Pons (tissue), 1 donor: ENCODE results near the gene SLCO2B1.

Experiments
- DNase-seq: peaks from one replicate; pipeline ENCODE4 v3.0.0-alpha.2; 2016; ENCODE audit warnings: low spot score

SLCO2B1 gene

DNA sequence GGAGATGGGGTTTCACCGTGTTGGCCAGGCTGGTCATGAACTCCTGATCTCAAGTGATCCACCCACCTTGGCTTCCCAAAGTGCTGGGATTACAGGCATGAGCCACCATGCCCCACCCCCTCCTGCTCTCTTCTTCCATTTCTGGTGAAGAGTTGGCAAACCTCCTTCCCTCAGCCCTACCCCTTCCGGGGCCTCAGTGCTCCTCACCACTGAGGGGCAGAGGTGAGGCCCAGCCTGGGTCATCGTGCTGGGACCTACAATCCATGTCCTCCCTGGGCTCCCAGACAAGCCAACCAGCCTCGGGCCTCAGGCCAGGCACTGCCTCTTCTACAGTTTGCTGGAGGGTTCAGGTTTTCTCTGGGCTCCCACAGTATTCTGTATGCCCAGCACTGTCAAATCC is 74.9 kb downstream of the SLCO2B1 start:
- no peak for DNase-seq

DNA sequence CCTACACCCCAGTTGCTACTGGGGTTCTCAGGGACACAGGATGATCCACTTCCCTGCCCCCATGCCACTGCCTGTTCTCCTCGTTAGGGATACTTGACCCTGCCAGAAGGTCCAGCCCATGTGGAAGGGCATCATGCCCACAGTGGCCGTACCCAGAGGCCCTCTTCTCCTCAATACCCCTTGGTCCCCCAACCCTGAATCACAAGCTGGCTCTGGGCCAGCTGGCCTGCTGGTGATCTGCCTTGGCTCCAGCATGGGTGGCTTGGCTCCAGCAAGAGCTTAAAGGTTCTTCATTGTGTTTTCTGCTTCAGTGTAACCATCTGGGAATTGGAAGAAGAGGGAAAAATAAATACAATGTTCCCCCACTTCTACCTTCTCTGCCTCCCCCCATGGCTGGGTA is 78.6 kb downstream of the SLCO2B1 start:
- no peak for DNase-seq

DNA sequence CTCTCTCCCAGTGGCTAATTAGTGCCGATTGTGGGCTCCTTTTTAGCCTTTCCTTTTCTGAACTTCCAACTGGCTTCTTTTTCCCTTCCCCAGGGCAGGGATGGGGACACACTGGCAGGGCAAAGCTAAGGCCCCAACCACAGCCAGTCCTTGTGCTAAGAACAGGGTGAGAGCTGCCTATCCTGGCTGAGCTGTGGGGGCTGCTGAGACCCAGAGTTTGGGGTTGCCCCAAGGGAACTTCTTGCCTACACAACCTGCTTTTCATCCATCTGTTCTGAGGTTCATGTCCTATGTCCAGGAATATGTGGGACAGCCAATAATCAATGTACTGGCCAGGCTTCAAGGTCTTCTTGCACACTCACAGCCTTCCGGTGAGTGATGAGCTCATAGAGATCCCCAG is 79.7 kb downstream of the SLCO2B1 start:
- DNase-seq = no peak

DNA sequence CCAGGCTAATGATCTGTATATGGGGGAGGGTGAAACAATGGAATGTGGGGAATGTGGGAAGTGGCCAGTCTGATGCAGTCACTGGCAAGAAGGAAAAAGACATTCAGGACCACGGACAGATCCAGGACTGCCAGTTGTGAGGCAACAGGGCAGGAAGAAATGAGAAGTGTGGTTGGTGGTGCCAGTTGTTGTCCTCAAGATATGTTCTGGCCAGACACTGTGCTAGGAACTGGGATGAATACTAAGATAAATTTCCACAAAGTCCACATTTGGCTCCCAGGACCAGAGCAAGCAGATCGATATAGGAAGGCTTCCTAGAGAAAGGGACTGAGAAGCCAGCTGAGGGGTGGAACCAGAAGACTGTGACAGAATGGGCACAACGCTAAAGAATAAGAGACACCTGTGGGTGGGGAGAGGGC is 82.9 kb downstream of the SLCO2B1 start:
- DNase-seq = peak; percentile 12

DNA sequence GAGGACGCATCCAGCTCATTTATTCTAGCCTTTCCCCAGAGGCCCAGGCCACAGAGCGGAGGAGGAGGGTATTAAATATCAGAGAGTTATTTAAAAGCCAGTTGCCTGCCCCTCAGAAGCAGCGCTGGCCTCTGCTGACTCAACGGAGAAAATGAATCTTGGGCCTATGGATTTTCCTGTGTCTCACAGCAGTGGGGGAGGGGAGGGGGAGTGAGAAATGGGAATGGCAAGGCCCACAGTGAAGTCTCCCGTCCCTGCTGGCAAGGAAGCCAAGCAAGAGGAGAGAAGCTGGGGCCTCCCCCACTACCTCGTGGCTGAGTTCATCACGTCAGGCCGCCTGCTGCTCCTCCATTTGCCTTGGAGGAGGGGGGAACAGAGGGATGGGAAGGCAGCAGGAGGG is 85.2 kb downstream of the SLCO2B1 start:
- no peak for DNase-seq

DNA sequence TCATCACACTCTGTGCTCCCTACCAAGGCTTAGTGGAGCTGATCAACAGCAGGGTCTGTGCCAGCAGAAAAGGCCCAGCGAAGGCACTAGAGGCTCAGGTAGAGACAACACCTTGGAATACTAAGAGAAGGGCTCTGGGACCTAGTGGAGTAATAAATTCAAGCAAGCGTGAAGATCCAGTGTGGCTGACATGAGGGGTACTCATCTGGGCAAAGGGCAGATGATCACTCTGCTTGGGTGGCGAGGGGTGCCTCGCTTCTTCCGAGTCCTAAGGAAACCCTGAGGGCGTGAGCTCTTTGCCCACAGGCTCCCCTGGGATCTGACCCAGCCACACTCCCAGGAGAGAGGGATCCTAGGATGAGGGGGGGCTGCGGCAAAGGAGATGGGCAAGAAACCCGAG is 86.1 kb downstream of the SLCO2B1 start:
- DNase-seq = no peak

DNA sequence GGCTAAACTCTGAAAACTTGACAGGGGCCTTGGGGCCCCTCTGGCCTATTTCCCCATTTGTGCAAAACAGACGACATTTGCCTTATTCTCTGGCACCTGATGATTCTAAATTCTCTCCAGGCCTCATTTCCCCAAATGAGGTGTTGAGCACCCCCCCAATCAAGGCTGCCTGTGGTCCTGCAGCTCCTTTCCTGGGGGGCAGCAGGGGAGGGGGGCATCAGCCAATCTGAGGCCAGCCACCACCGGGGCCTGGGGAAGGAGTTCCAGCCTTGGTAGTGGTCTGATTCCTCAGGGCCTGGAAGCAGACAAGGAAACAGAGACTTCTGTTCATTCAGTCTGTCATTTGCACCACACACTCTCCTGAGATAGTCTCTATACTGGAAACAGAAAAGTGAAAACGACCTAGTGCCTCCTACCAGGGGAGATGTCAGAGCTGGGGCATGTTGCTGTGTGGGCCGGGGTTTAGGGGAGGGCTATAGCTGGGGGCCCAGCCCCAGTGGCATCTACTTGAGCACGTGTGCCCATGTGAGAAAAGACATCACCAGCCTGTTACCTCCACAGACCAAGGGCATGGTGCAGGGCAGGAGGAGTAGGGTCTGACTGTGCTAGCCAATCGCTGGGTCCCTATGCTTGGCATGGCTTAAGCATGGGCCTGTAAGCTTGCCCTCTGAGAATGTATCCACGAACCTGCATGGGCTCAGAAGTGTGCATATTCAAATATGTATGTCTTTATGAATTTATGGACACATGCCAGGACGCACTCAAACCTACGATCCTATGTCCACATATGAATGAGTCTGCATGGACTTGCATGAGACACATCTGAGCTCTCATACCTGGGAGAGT is 87.9 kb downstream of the SLCO2B1 start:
- DNase-seq = no peak

DNA sequence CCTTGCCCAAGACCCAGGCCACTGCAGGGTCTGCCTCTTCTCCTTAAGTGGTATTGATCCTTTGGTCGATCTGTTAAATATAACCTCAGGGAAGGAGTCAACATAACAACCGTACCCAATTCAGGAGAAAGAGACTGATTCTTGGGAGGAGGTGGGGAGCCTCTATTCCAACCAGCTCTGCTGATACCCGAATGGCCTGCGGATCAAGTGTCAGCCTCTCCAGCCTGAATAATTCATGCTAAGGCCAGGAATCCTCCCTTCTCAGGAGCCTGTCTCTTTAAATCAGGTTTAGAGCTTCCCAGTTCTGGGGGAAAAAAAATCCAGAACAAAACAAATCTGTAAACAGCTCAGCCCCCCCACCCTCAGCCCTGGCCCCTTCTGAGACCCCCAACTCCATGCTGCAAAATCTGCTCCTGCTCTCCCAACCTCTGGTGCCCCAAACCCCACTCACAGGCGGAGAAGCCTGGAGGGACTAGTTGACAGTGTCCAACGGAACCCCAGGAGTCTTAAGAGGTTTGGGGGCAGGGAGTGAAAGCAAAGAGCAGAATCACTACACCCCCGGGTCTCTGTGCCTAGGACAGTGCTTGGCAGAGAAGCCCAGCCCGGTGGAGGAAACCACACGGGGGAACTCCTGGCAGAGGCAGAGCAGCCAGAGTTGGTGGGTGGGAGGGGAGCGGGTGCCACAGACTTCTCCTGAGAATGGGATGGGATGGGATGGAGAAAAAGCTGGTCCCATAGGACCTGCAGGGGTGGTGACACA is 88.8 kb downstream of the SLCO2B1 start:
- DNase-seq = no peak

DNA sequence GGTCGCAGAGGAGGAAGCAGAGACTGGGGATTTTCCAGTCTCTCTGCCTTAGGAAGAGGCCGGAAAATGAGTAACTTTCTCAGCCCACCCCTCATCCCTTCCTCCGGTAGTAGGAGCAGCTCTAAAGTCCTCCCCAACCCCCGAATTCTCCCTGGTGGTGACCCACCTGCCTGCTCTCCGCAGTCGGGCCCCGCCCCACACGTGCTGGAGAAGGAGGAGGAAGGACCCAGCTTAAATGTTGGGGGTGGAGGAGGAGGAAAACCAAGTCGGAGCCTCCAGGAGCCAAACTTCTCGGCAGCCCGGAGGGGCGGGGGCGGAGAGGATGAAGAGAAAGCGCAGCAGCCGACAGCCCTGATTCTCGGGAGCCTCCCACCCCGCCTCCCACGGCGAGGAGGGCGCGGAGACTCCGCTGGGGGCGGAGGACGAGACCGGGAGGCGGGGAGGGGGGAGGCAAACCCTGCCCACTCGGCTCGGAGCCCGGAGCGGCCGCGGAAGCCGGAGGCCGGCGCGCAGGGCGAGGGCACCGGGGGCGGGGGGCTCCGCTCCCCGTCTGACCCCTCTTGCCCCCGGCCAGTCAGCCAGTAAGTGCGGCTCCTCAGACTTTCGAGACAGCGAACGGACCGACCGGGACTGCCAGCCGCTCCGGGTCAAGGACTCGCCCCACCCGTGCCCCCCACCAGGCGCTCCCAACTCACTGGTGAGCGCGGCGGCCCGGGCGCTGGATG is 89.6 kb downstream of the SLCO2B1 start, which contains the start of gene TPBGL:
Gene TPBGL, plus strand, starts transcription at position 464 of the 725 bp plus-strand sequence. CDS start 276 bp downstream, outside the sequence.
- DNase-seq = no peak

DNA sequence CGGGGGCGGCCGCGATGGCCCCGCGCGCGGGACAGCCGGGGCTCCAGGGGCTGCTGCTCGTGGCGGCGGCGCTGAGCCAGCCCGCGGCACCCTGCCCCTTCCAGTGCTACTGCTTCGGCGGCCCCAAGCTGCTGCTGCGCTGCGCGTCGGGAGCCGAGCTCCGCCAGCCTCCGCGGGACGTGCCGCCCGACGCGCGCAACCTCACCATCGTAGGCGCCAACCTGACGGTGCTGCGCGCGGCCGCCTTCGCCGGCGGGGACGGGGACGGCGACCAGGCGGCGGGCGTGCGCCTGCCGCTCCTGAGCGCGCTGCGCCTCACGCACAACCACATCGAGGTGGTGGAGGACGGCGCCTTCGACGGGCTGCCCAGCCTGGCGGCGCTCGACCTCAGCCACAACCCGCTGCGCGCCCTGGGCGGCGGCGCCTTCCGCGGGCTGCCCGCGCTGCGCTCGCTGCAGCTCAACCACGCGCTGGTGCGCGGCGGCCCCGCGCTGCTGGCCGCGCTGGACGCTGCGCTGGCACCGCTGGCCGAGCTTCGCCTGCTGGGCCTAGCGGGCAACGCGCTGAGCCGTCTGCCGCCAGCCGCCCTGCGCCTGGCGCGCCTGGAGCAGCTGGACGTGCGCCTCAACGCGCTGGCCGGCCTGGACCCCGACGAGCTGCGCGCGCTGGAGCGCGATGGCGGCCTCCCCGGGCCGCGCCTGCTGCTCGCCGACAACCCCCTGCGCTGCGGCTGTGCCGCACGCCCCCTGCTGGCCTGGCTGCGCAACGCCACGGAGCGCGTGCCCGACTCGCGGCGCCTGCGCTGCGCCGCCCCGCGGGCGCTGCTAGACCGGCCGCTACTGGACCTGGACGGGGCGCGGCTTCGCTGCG is 90.4 kb downstream of the SLCO2B1 start:
- DNase-seq = peak; percentile 49

DNA sequence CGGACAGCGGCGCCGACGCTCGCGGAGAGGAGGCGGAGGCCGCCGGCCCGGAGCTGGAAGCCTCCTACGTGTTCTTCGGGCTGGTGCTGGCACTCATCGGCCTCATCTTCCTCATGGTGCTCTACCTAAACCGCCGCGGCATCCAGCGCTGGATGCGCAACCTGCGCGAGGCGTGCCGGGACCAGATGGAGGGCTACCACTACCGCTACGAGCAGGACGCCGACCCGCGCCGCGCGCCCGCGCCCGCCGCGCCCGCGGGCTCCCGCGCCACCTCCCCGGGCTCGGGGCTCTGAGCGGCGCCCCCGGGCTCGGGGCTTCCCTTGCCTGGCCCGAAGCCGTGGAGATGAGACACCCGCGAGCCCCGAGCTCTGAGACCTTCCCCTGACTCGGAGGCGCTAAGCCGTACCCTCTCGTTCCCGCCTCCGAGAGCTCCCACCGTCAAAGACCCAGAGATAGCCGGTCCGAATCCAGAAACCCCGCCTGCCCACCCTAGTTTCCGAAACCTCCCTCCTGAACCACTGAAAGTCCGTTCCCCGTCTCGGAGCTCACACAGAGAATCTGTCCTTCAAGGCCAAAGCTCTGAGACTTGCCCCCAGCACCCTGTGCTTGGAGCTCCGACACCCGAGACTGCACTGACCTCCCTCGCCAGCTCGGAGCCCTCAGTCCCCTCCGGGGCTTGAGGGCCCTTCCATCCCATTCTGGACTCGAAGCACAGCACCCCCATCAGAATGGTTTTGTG is 91.2 kb downstream of the SLCO2B1 start:
- no peak for DNase-seq

DNA sequence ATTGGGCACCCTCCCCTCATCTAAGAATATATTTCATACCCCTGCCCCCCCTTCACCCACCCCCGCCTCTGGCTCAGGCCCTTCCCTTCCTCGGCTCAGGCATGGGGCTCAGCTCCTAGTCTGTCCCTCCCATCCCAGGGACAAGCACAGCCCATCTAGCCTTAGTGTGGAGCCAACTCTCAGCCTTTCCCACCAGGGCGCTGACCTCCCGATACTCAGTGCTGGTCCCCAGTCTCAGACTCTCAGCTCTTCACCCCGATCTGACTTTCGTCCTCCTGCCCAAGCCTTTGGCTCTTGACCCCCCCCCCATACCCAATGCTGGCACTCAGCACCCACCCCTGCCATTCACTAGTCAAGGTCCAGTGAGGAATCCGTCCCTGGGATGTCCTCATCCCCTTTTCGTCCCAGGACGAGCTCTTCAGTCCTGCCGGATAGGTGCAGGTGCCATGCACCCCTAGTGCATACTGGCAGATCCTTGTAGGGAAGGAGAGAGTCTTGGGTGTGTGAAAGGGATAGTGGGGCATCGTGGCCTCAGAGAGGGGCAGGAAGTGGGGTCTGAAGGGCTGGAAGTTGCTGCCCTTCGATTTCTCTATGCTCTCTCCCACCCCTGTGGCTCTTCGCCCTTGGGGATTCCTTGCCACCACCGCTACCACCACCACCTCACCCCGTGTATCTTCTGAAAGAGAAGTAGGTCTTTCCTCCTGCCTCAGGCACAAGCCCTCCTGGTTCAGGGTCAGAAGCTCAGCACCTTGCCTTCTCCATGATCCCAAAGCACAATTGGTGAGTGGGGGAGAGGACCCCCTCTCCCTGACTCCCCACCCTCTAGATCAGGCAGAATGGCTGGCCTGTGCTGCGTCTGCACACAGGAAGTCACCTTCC is 92.1 kb downstream of the SLCO2B1 start:
- DNase-seq = no peak

DNA sequence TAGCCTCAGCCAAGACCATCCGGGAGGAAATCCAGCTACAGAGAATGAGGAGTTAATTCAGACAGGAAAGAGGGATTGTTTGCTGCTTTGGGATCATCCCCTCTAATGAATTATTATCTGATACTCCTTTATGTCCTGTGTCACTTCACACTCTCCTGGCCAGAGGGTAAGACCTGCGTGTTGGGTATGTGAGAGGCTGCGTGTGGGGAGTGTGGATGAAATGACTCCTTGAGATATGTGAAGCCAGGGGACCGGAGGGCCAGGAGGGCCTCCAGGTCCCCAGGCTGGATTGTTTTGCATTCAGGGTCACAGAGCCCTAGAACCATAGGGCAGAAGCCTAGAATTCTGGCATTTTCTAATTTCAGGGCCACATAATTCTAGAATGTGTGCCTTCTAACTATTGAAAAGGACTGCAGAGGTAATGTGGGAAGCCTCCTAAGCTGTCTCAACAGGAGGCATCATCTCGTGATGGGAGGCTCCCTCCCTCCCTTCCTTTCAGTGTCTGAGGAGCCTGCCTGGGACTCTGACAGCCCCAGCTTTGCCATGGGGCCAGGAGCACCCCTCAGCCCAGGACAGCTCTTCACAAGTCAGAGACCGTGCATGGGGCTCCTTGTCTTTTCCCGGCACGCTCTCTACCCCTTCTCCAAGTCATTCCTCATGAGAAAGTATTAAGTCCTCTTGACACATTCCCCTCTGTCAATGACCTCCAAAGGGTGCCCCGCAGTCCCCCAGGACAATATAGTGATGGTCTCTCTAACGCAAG is 93.3 kb downstream of the SLCO2B1 start:
- no peak for DNase-seq

DNA sequence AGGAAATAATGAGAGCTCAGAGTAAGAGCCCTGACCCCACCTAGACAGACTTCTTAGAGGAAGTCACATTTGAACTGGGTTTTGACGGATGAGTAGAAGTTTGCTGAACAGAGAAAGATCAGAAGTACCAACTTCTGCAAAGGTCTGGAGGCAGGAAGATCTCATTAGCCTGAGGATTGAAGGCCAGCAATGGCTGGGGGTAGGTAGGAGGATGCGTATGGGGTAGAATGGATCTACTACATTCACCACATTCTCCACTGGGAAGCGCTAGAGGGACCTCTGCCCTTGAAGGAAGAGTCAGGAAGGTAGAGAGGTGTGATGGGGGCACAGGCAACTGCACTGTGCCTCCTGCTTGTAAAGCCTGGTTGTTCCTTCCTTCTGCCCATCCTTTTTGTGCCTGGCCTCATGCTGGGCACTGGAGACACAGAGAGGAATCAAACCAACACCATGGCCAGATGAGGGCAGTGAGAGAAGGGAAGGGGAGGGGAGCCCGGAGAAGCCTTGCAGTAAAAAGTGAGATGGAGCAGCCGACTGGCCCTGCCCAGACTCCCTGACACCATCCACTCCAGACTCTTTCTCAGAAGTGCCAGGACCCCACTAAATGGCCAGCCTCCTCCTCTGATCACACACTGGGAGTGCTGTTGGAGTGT is 94.6 kb downstream of the SLCO2B1 start:
- no peak for DNase-seq

DNA sequence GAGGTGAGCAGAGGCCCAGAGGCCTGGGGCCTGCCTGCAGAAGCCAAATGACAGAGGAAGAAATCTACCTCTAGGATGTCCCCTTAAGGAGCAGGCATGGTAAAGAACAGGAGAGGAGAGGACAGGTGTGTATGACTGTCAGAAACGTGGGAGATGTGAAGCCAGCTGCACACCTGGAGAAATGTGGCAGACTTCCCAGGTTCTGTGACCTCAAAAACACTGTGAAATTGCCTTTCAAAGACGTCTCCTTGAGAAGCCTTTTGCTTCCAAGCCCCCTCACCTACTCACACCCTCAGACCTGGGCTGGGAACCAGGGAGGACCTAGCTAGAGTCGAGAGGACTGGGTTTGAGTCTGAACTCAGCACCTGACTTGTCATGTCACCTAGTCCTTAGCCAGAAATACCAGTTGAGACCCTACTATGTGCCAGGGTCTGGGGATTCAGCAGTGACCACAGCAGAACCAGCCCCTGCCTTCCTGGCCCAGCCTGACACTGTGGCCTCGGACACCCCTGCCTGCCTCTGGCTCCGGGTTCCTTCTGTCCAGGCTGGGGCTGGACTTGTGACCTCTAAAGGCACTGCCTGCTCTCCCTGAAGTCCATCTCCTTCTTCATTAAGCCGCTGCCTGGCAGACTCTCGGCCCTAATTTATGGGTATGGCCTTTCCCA is 95.2 kb downstream of the SLCO2B1 start:
- no peak for DNase-seq

DNA sequence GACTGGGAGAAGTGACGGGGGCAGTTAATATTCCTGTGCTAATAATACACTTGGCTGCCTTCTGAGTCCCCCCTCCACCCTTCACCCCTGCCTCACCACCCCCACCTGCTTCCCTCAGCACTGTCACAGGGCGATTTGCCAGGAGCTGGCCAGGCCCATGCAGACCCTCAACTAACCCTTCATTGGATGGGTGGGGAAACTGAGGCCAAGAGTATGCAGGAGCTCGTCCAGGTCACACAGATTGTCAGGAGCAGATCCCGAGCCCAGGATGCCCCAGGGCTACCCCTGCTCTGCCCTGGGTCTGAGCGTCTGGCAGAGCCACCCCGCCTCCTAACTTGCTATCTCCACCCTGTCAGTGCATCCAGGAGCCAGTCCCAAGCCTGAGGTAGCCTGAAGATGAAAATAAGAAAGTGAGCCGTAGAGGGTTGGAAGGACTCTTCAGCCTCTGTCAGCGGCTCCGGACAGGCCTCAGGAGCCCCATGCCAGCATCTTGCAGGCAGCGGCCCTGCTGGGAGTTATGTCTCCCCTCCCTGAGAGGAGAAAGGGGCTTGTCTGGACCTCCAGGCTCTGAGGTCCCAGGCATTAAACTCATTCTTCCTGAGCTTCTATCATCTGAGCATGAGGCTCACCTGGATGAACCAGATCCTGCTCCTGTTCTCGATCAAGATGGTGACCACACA is 95.9 kb downstream of the SLCO2B1 start:
- DNase-seq = no peak

DNA sequence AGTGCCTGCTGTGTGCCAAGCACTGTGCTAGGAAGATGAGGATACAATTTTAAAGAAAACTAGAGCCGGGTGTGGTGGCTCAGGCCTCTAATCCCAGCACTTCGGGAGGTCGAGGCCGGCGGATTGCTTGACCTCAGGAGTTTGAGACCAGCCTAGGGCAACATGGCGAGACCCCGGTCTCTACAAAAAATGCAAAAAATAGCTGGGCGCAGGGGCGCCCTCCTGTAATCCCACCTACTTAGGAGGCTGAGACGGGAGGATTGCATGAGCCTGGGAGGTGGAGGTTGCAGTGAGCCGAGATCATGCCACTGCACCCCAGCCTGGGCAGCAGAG is 98.0 kb downstream of the SLCO2B1 start:
- DNase-seq = no peak

DNA sequence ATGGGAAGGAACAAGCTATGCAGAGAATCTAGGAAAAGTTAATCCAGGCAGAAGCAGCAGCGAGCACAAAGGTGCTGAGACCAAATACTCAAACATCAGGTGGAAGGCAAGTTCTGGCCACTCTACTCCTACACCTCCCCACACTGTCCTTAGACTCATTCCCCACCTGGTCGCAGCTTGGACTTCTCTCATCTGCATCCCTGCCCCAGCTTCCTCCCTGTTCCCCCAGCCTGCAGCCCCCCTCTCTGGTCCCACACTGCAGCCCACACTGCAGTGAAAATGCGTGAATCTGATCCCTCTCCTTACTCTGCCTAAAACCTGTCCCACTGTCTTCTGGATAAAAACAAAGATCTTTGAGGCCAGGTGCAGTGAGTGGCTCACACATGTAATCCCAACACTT is 98.8 kb downstream of the SLCO2B1 start:
- DNase-seq = no peak
